Mesothelial cell of epicardium (in vitro differentiated cells): ENCODE data around the gene GDPD2. TPM values are rescaled to one million over a fixed set of nuclear protein-coding genes. Genes with fewer than 3 reads are reported as not detected.

Experiments
- DNase-seq, 2 experiments: peaks; one replicate each; pipeline ENCODE4 v3.0.0; 2021; ENCODE audit warnings: low spot score in 2 of 2; ENCODE audit not compliant: unreplicated experiment in 2 of 2
- H3K27ac Mint-ChIP-seq: 2 replicates; pipeline ENCODE4 v1.8.0; 2021; ENCODE audit warnings: mixed read lengths
- H3K27me3 Mint-ChIP-seq: 2 replicates; pipeline ENCODE4 v1.8.0; 2021; ENCODE audit warnings: low read depth, mixed read lengths
- H3K36me3 Mint-ChIP-seq: 2 replicates; pipeline ENCODE4 v1.8.0; 2021; ENCODE audit warnings: mixed read lengths
- H3K4me1 Mint-ChIP-seq: 2 replicates; pipeline ENCODE4 v1.8.0; 2021; ENCODE audit warnings: mixed read lengths
- H3K4me3 Mint-ChIP-seq: 2 replicates; pipeline ENCODE4 v1.8.0; 2021; ENCODE audit warnings: mild to moderate bottlenecking, moderate library complexity, mixed read lengths
- H3K9me3 Mint-ChIP-seq: 2 replicates; pipeline ENCODE4 v1.8.0; 2021; ENCODE audit warnings: mixed read lengths
- total RNA-seq: library from RNA; stranded (reverse); gene quantifications from 3 replicates; pipeline ENCODE4 v1.2.1, GENCODE V29; 2021
- TF ChIP-seq, protein P1 (sequence below): fragments of 200-600 bp; sonication (generic); IDR thresholded peaks from one replicate; pipeline ENCODE4 v1.5.0; 2021; ENCODE audit warnings: antibody characterized with exemption; ENCODE audit not compliant: unreplicated experiment

GDPD2 gene
- total RNA-seq, 1 donor from 2014 or later, result 0.29 TPM

DNA sequence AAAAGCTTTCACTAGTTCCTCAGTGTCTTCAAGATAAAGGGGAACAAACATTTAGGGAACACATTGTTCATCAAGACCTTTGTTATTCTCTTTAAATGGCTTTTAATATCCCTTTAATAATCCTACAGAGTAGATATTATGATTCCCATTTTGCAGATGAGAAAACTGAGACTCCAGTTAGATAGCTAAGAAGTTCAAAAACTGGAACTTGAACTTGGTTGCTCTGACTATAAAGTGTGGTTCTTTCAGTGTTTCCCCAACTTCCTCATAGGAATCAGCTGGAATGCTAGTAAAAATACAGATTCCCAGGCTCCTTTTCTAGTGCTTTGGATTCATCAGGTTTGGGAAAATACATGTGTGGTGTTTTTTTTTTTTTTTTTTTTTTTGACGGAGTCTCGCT, 59.2 kb downstream of the GDPD2 start:
- Mint-ChIP-seq H3K4me1 (peaks cover 48% of the 10 kb centered on the region), H3K27me3 (no peaks in the 10 kb centered on the region)

More for the DNA sequence above, 59.2 kb downstream of the GDPD2 start:
- peaks cover 6% of the 10 kb centered on the region for H3K36me3 Mint-ChIP-seq
- no peak overlapping the region for H3K4me3 Mint-ChIP-seq
- no peak overlapping the region for H3K27ac Mint-ChIP-seq
- TF ChIP-seq, protein P1, sequence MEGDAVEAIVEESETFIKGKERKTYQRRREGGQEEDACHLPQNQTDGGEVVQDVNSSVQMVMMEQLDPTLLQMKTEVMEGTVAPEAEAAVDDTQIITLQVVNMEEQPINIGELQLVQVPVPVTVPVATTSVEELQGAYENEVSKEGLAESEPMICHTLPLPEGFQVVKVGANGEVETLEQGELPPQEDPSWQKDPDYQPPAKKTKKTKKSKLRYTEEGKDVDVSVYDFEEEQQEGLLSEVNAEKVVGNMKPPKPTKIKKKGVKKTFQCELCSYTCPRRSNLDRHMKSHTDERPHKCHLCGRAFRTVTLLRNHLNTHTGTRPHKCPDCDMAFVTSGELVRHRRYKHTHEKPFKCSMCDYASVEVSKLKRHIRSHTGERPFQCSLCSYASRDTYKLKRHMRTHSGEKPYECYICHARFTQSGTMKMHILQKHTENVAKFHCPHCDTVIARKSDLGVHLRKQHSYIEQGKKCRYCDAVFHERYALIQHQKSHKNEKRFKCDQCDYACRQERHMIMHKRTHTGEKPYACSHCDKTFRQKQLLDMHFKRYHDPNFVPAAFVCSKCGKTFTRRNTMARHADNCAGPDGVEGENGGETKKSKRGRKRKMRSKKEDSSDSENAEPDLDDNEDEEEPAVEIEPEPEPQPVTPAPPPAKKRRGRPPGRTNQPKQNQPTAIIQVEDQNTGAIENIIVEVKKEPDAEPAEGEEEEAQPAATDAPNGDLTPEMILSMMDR, result no peak
- H3K9me3 Mint-ChIP-seq, result peaks cover 13% of the 10 kb centered on the region
- no peak for DNase-seq

Other genes with a start within 250 kb of the GDPD2 start
- gene DGAT2L6, start 245.8 kb upstream of the GDPD2 start, total RNA-seq, result not detected in 3 replicates
- not detected in 3 replicates for gene AWAT1, start 188.7 kb upstream of the GDPD2 start, total RNA-seq
- gene P2RY4, start 163.1 kb upstream of the GDPD2 start, total RNA-seq, result 0.94 to 1.1 TPM (median 0.97 TPM) in 3 replicates
- not detected in 3 replicates for gene ARR3, start 155.0 kb upstream of the GDPD2 start, total RNA-seq
- gene RAB41, start 141.1 kb upstream of the GDPD2 start, total RNA-seq, result not detected in 3 replicates
- 32.1 to 34.8 TPM (median 32.5 TPM) in 3 replicates for gene PDZD11, start 133.4 kb upstream of the GDPD2 start, total RNA-seq
- 12.2 to 13.1 TPM (median 12.7 TPM) in 3 replicates for gene KIF4A, start 133.2 kb upstream of the GDPD2 start, total RNA-seq
- 39.1 to 44.0 TPM (median 39.6 TPM) in 3 replicates for gene DLG3, start 21.5 kb downstream of the GDPD2 start, total RNA-seq